Left ventricle myocardium inferior (tissue), 1 donor: ENCODE measurements around the gene MPG. TPM values are rescaled to one million over a fixed set of nuclear protein-coding genes. Genes with fewer than 3 reads are reported as not detected.

Source experiments
- DNase-seq: peaks from one replicate; pipeline ENCODE4 v3.0.0-alpha.2; 2020
- H3K27ac ChIP-seq: fragments of 200-600 bp; replicated peaks from 2 replicates; pipeline ENCODE4 v1.8.0; 2021
- H3K27me3 ChIP-seq: fragments of 200-600 bp; 2 replicates; pipeline ENCODE4 v1.8.0; 2021; ENCODE audit warnings: low read depth
- H3K36me3 ChIP-seq: fragments of 200-600 bp; 2 replicates; pipeline ENCODE4 v1.8.0; 2021
- H3K4me1 ChIP-seq: fragments of 200-600 bp; 2 replicates; pipeline ENCODE4 v1.8.0; 2021
- H3K4me3 ChIP-seq: fragments of 200-600 bp; 2 replicates; pipeline ENCODE4 v1.8.0; 2021; ENCODE audit warnings: mild to moderate bottlenecking, moderate library complexity
- H3K9me3 ChIP-seq: fragments of 200-600 bp; replicated peaks from 2 replicates; pipeline ENCODE4 v1.8.0; 2021
- intact Hi-C: fragments of 100-400 bp; cut with micrococcal nuclease; formaldehyde crosslinking; loops from one replicate; pipeline ENCODE4 v1.11.0; 2022
- total RNA-seq: library from RNA; stranded (reverse); fragmentation: NEBNext Ultra II Directional; extraction: Animal tissue kit (Norgen Biotek cat#: 25700); gene quantifications from one replicate; pipeline ENCODE4 v1.2.1, GENCODE V29; 2021
- TF ChIP-seq, protein P1 (sequence below): fragments of 200-600 bp; IDR thresholded peaks from 2 replicates; pipeline ENCODE4 v1.8.0; 2021; ENCODE audit warnings: antibody characterized with exemption, mild to moderate bottlenecking, borderline replicate concordance
- donor health status: DM: no; HTN: yes; CAD: no; lungs with severe emphysema.

The MPG gene
- total RNA-seq, 1 donor from 2014 or later = 44.5 TPM

DNA sequence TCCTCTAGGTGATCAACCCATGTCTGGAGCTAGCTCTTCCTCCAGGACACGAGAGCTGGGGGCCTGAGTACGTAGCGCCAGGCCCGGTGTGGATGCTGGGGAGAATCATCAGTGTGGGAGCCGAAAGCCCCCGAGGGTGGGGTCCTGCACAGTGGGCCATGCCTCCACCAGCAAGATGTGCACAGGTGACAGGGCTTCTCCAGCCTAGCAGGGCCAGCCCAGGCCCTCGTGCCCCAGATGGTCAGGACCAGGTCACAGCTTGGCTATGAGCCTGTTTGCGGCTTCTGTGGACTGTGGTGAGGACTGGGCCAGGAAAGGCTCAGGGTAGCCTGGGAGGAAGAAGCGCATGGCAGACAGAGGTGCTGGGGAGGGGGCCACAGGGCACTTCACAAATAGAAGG lies 7.8 kb downstream of the MPG start:
- H3K36me3 ChIP-seq = peaks cover 61% of the 10 kb centered on the region

DNA sequence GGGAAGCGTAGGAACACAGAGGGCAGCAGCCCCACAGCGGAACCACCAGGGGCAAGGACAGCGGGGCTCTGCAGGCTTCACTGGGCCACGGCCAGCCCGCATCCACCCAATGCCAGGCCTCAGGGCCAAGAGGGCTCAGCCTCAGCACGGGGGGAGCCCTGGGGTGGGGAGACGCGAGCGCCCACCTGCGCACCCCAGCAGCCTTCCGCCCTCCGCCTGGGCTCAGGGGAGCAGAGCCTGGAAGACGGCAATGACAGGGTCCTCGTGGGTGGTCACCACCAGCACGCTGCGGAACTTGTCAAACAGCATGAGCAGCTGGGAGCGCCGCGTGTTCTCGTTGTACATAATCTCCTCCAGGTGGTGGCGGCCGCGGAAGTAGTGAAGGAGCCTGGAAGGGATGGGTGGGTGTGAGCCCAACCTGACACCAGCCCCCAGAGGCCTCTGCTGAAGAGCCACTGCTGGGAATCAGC lies 8.5 kb downstream of the MPG start:
- H3K9me3 ChIP-seq = no peaks in the 10 kb centered on the region
- DNase-seq = no peak
- intact Hi-C loops = no loop called here
- H3K4me1 ChIP-seq = peaks cover 44% of the 10 kb centered on the region
- TF ChIP-seq, protein P1, sequence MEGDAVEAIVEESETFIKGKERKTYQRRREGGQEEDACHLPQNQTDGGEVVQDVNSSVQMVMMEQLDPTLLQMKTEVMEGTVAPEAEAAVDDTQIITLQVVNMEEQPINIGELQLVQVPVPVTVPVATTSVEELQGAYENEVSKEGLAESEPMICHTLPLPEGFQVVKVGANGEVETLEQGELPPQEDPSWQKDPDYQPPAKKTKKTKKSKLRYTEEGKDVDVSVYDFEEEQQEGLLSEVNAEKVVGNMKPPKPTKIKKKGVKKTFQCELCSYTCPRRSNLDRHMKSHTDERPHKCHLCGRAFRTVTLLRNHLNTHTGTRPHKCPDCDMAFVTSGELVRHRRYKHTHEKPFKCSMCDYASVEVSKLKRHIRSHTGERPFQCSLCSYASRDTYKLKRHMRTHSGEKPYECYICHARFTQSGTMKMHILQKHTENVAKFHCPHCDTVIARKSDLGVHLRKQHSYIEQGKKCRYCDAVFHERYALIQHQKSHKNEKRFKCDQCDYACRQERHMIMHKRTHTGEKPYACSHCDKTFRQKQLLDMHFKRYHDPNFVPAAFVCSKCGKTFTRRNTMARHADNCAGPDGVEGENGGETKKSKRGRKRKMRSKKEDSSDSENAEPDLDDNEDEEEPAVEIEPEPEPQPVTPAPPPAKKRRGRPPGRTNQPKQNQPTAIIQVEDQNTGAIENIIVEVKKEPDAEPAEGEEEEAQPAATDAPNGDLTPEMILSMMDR = no peak
- H3K4me3 ChIP-seq = no peak overlapping the region
- peaks cover 56% of the 10 kb centered on the region for H3K36me3 ChIP-seq
- H3K27me3 ChIP-seq = no peaks in the 10 kb centered on the region
- peak overlapping the region; percentile 75 for H3K27ac ChIP-seq

More for the DNA sequence above, 7.8 kb downstream of the MPG start:
- Histone ChIP-seq H3K27me3 (no peaks in the 10 kb centered on the region), H3K4me1 (peaks cover 41% of the 10 kb centered on the region), H3K27ac (peak overlapping the region; percentile 75), H3K4me3 (no peak overlapping the region), H3K9me3 (no peaks in the 10 kb centered on the region)
- DNase-seq = no peak
- TF ChIP-seq, protein P1 = no peak
- intact Hi-C loops = no loop called here

DNA sequence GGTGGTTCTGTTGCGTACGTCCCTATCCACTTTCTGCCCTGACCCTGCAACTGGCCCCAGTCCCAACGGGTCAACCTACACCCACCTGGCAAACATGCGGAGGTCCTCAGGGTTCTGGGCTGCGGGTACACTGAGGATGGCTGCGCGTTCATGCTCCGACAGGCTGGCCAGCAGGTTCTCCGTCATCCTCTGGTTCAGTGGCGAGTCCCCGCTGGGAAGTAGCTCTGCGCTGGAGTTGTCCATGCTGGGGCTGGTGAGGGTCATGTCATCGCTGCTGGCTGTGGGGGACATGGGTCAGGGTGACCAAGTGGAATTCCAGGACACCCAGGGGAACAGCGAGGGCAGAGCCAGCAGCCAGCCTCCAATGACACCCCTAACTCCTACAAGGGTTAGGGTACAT lies 10.6 kb downstream of the MPG start:
- H3K27me3 ChIP-seq = no peaks in the 10 kb centered on the region
- peaks cover 54% of the 10 kb centered on the region for H3K36me3 ChIP-seq
- intact Hi-C loops = no loop called here
- no peak overlapping the region for H3K27ac ChIP-seq
- no peaks in the 10 kb centered on the region for H3K9me3 ChIP-seq
- no peak for DNase-seq
- TF ChIP-seq, protein P1 = no peak
- no peak overlapping the region for H3K4me3 ChIP-seq
- peaks cover 54% of the 10 kb centered on the region for H3K4me1 ChIP-seq

DNA sequence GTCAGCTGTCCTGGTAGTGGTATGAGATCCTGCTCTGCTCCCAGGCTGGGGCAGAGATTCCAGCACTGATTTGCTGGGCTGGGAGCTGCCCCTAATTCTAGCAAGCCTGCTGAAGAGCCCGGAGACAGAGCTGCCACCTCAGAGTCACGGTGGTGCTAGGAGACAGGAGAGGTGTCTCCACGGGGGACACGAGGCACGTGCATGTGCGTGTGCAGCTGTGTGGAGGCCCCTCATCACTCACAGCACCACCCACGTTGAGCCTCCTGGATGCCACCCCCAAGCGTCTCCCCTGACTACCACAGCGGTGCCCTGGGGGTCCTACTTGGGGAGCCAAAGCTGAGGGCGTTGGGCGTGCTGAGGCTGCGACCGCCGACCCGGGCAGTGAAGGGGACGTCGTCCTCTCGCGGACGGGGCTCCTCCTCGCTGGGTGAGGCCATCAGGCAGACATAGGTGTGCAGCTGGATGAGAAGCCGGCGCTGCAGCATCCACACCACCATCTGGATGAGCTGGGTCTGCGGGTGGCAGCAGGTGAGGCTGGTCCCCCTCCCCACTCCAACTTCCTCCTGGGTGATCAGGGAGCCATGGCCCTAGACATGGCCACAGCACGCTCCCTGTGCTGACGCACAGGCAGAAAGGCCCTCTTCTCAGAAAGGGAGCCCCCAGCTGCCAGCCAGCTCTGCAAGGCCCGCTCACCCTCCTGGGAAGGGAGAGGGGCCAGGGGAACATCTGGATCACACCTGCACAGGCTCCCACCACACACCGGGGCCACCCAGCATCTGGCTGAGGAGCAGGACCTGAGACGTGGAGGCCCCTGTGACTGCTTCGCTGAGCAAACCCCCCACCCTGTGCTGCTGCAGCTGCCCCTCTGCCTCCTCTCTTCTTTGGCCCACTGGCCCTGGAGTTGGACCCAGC lies 11.6 kb downstream of the MPG start:
- DNase-seq = peak; percentile 13
- Histone ChIP-seq H3K27ac (no peak overlapping the region), H3K4me1 (peaks cover 44% of the 10 kb centered on the region), H3K27me3 (no peaks in the 10 kb centered on the region), H3K36me3 (peaks cover 54% of the 10 kb centered on the region), H3K4me3 (no peak overlapping the region), H3K9me3 (no peaks in the 10 kb centered on the region)
- intact Hi-C loops = no loop called here
- TF ChIP-seq, protein P1 = no peak

DNA sequence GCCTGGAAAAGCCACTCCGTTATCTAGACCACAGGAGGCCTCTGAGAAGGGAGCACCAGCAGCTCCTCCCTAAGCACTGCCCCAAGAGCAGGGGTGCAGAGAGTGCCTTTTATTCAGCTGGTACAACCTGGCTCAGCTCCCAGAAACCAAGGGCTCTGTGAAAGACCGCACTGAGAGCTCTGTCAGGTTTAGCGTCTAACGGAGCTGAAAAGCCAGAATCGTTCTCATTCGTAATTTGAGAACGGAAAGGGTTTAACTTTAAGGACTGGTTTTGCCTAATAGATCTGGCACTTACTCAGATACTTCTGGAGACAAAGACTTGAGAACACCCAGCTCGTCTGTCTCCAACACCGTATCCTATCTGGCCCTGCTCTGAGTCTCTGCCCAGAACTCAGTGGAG lies 13.5 kb downstream of the MPG start:
- H3K36me3 ChIP-seq = peaks cover 41% of the 10 kb centered on the region
- peak overlapping the region; percentile 71 for H3K27ac ChIP-seq
- H3K4me3 ChIP-seq = no peak overlapping the region
- H3K27me3 ChIP-seq = no peaks in the 10 kb centered on the region
- intact Hi-C loops = no loop called here
- TF ChIP-seq, protein P1 = no peak
- H3K9me3 ChIP-seq = no peaks in the 10 kb centered on the region
- DNase-seq = peak; percentile 52
- peaks cover 25% of the 10 kb centered on the region for H3K4me1 ChIP-seq
